ENCODE data around the gene BMP5. TPM values are rescaled to one million over a fixed set of nuclear protein-coding genes. Genes with fewer than 3 reads are reported as not detected.

The BMP5 gene
- total RNA-seq, 1 donor from 2014 or later, result 4.9 TPM

DNA sequence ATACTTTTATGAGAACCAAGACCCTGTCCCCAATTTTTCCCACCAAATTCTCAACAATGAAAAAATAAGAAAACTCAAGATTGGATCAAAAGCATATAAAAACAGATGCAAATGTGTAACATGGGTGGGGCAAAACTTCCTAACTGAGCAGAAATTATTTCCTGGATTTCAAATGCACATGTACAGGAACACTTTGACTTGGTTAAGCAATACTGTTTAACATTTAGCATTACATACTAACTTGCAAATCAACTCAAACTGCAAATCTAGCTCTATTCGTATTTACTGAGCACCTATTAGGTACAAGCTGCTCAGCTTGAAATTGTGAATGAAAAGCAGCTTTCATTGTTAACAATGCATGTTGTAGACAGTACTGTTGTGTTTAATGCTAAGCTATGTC lies 40.2 kb downstream of the BMP5 start:
- TF ChIP-seq, protein P1, sequence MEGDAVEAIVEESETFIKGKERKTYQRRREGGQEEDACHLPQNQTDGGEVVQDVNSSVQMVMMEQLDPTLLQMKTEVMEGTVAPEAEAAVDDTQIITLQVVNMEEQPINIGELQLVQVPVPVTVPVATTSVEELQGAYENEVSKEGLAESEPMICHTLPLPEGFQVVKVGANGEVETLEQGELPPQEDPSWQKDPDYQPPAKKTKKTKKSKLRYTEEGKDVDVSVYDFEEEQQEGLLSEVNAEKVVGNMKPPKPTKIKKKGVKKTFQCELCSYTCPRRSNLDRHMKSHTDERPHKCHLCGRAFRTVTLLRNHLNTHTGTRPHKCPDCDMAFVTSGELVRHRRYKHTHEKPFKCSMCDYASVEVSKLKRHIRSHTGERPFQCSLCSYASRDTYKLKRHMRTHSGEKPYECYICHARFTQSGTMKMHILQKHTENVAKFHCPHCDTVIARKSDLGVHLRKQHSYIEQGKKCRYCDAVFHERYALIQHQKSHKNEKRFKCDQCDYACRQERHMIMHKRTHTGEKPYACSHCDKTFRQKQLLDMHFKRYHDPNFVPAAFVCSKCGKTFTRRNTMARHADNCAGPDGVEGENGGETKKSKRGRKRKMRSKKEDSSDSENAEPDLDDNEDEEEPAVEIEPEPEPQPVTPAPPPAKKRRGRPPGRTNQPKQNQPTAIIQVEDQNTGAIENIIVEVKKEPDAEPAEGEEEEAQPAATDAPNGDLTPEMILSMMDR (IDR thresholded peaks at IDR 0.05; ENCODE audit: unreplicated experiment), result no peak
- H3K9me3 Mint-ChIP-seq, result peaks cover 7% of the 10 kb centered on the region
- no peak for DNase-seq (ENCODE audit: low spot score in 2 of 2, unreplicated experiment in 2 of 2)

DNA sequence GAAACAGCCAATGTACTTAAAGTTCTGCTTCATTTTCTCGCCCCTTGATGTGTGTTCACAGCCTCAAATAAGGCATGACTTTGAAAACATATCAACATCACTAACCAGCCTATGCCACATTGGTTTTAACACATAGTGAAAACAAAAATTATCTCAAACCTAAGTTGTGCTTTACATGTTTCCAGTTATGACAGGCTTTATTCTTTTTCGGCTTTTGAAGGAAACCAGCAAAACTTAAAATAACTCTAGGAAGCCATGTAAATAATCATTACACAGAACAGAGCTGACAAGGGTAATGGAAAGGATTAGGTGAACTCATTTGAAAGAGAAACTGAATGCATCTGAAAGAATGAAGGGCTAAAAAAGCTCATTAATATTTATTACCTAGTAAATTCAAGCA lies 42.1 kb downstream of the BMP5 start:
- DNase-seq (ENCODE audit: low spot score in 2 of 2, unreplicated experiment in 2 of 2), result no peak
- no peak overlapping the region for H3K27ac Mint-ChIP-seq
- H3K4me3 Mint-ChIP-seq, result no peak overlapping the region
- TF ChIP-seq, protein P1 (IDR thresholded peaks at IDR 0.05; ENCODE audit: unreplicated experiment), result no peak
- H3K9me3 Mint-ChIP-seq, result peaks cover 7% of the 10 kb centered on the region
- peaks cover 19% of the 10 kb centered on the region for H3K27me3 Mint-ChIP-seq (ENCODE audit: low read depth)
- no peaks in the 10 kb centered on the region for H3K36me3 Mint-ChIP-seq
- H3K4me1 Mint-ChIP-seq, result peaks cover 12% of the 10 kb centered on the region

More for the DNA sequence above, 40.2 kb downstream of the BMP5 start:
- Mint-ChIP-seq H3K4me3 (no peak overlapping the region), H3K27ac (no peak overlapping the region), H3K4me1 (peaks cover 12% of the 10 kb centered on the region), H3K27me3 (ENCODE audit: low read depth) (peaks cover 19% of the 10 kb centered on the region), H3K36me3 (no peaks in the 10 kb centered on the region)

DNA sequence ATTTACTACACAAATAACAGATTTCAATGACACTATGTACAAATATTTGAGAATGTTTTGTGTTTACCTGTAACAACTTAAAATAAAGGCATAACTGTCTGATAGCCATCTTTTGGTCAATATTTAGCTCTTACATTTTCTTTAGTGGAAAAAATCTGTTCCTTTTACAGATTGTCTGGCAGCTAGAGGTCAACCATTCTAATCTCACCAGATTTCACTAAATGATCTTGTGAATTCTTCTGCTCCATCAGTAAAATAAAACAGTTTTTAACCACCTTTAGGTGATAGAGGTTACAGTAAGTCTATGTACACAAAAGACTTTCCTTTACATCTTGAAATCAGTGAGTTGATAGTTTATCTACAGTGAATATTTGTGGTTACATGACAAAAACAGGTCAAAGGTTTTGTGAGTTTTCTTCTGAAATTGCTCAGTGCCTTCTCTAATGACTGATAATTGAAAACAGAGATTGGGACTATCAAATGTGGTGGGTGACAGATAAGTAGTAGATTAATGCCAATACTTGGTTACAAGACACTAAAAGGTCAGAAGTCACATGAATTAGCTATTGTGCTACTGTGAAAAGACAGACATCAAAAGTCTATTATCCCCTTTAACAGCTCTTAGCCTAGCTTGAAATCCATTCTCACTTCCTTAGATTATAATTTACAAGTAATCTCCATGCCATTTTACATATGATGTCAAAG lies 47.4 kb downstream of the BMP5 start:
- Mint-ChIP-seq H3K4me1 (peaks cover 38% of the 10 kb centered on the region), H3K36me3 (no peaks in the 10 kb centered on the region), H3K9me3 (no peaks in the 10 kb centered on the region), H3K27me3 (ENCODE audit: low read depth) (peaks cover 25% of the 10 kb centered on the region), H3K27ac (no peak overlapping the region), H3K4me3 (no peak overlapping the region)
- DNase-seq (ENCODE audit: low spot score in 2 of 2, unreplicated experiment in 2 of 2), result no peak
- TF ChIP-seq, protein P1 (IDR thresholded peaks at IDR 0.05; ENCODE audit: unreplicated experiment), result no peak

DNA sequence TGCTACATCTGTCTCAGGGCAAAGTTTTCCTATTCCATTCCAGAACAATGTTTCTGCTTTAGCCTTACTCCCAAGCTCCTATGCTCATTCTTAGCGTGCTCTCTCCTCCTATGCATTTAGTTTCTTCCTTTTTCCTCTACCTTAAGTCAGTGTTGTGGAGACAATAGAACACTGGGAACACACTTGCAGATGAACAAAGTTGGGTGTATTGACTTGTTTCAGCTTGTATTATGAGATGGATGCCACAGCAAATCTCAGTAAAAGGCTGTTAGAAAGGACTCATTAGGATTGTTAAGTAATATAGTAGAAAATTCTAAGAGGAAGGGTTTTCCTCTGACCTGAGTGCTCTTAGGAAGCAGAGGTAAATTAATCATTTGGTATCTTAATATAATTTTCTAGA lies 48.4 kb downstream of the BMP5 start:
- Mint-ChIP-seq H3K4me3 (no peak overlapping the region), H3K27ac (no peak overlapping the region), H3K9me3 (no peaks in the 10 kb centered on the region), H3K4me1 (peaks cover 38% of the 10 kb centered on the region), H3K27me3 (ENCODE audit: low read depth) (peaks cover 25% of the 10 kb centered on the region), H3K36me3 (no peaks in the 10 kb centered on the region)
- DNase-seq (ENCODE audit: low spot score in 2 of 2, unreplicated experiment in 2 of 2), result no peak
- TF ChIP-seq, protein P1 (IDR thresholded peaks at IDR 0.05; ENCODE audit: unreplicated experiment), result no peak

DNA sequence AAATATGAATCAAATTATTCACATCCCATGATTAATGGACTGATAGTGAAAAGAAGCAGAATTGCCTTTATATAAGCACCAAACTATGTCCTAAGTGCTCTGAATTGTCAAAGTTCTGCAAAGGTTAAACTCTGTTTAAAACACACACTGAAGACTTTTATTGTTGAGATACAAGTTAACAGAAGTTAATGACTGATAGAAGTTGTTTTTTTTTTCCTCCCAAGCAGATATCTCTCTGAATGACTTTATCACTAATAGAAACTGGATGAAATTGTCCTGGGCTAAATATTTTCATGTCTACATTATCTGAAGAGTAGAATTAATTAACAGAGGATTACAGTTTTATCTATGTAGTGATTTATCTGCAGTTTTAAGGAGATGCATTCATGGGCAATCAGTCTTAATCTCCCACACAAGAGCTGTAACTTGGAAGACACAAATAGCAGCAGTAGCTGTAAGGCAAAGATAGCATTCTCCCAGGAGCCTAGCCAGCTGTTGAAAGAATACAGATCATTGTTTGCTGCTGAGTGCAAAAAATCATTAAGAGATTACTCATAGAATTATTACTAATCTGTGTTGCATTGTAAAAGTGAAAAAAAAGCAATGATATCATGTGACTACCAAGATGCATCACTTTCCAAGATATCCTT lies 49.9 kb downstream of the BMP5 start:
- TF ChIP-seq, protein P1 (IDR thresholded peaks at IDR 0.05; ENCODE audit: unreplicated experiment), result no peak
- H3K4me3 Mint-ChIP-seq, result no peak overlapping the region
- H3K4me1 Mint-ChIP-seq, result peaks cover 38% of the 10 kb centered on the region
- no peaks in the 10 kb centered on the region for H3K36me3 Mint-ChIP-seq
- H3K27ac Mint-ChIP-seq, result peak overlapping the region; percentile 75
- no peak for DNase-seq (ENCODE audit: low spot score in 2 of 2, unreplicated experiment in 2 of 2)
- H3K9me3 Mint-ChIP-seq, result no peaks in the 10 kb centered on the region
- H3K27me3 Mint-ChIP-seq (ENCODE audit: low read depth), result peaks cover 16% of the 10 kb centered on the region
